GM23338 (cell line): ENCODE data around the gene LRRC73. TPM values are rescaled to one million over a fixed set of nuclear protein-coding genes. Genes with fewer than 3 reads are reported as not detected.

ENCODE experiments used
- ATAC-seq: fragments of 200-7000 bp; cut with Tn5 transposase; 3 replicates; pipeline ENCODE4 v1.9.1; 2020
- DNase-seq: peaks from one replicate; pipeline ENCODE4 v3.0.0-alpha.2; 2015; ENCODE audit warnings: low spot score
- H2AFZ ChIP-seq: fragments of 200-600 bp; sonication (generic); 2 replicates; pipeline ENCODE4 v1.8.0; 2016; ENCODE audit warnings: antibody characterized with exemption, mild to moderate bottlenecking, moderate library complexity
- H3F3A ChIP-seq: fragments of 200-600 bp; sonication (generic); replicated peaks from 2 replicates; pipeline ENCODE4 v1.8.0; 2017; ENCODE audit warnings: antibody characterized with exemption, mixed run types, low read depth
- H3K27ac ChIP-seq: fragments of 200-600 bp; sonication (generic); 2 replicates; pipeline ENCODE4 v1.6.1; 2016; ENCODE audit warnings: low read depth
- H3K27me3 ChIP-seq: fragments of 200-600 bp; sonication (generic); 2 replicates; pipeline ENCODE4 v1.8.0; 2016; ENCODE audit warnings: mild to moderate bottlenecking, mixed run types, moderate library complexity; ENCODE audit not compliant: insufficient read depth
- H3K36me3 ChIP-seq: fragments of 200-600 bp; sonication (generic); 2 replicates; pipeline ENCODE4 v1.8.0; 2016; ENCODE audit warnings: mild to moderate bottlenecking; ENCODE audit not compliant: insufficient read depth
- H3K4me1 ChIP-seq: fragments of 200-600 bp; sonication (generic); 2 replicates; pipeline ENCODE4 v1.8.0; 2016; ENCODE audit warnings: mild to moderate bottlenecking, moderate library complexity; ENCODE audit not compliant: insufficient read depth
- H3K4me2 ChIP-seq: fragments of 200-600 bp; sonication (generic); 2 replicates; pipeline ENCODE4 v1.7.1; 2017; ENCODE audit warnings: mixed run types
- H3K4me3 ChIP-seq: fragments of 200-600 bp; sonication (generic); 2 replicates; pipeline ENCODE4 v1.6.1; 2016; ENCODE audit warnings: mixed run types
- H3K79me2 ChIP-seq: fragments of 200-600 bp; sonication (generic); replicated peaks from 2 replicates; pipeline ENCODE4 v1.8.0; 2017; ENCODE audit warnings: mild to moderate bottlenecking; ENCODE audit not compliant: insufficient read depth
- H3K9me2 ChIP-seq: fragments of 200-600 bp; sonication (generic); 2 replicates; pipeline ENCODE4 v1.8.0; 2017; ENCODE audit not compliant: insufficient read depth
- H4K20me1 ChIP-seq: fragments of 200-600 bp; sonication (generic); replicated peaks from 2 replicates; pipeline ENCODE4 v1.8.0; 2017; ENCODE audit warnings: mild to moderate bottlenecking; ENCODE audit not compliant: insufficient read depth
- H3K27ac Mint-ChIP-seq: 2 replicates; pipeline ENCODE4 v1.8.0; 2020; ENCODE audit warnings: inconsistent platforms, mild to moderate bottlenecking, moderate library complexity, mixed read lengths
- H3K27me3 Mint-ChIP-seq: 3 replicates; pipeline ENCODE4 v1.8.0; 2022; ENCODE audit warnings: low read depth, mild to moderate bottlenecking, moderate library complexity, mixed read lengths, inconsistent platforms; ENCODE audit not compliant: insufficient read depth, poor library complexity
- H3K36me3 Mint-ChIP-seq: 3 replicates; pipeline ENCODE4 v1.8.0; 2021; ENCODE audit warnings: low read depth, mild to moderate bottlenecking, inconsistent platforms, moderate library complexity, mixed read lengths
- H3K4me1 Mint-ChIP-seq: 3 replicates; pipeline ENCODE4 v1.8.0; 2020; ENCODE audit warnings: mild to moderate bottlenecking, inconsistent platforms, mixed read lengths
- H3K4me3 Mint-ChIP-seq: 3 replicates; pipeline ENCODE4 v1.8.0; 2021; ENCODE audit warnings: moderate library complexity, mild to moderate bottlenecking, inconsistent platforms, mixed read lengths
- H3K9me3 Mint-ChIP-seq: 3 replicates; pipeline ENCODE4 v1.8.0; 2020; ENCODE audit warnings: moderate library complexity, mild to moderate bottlenecking, inconsistent platforms, mixed read lengths
- CREB1 ChIP-seq: fragments of 250-450 bp; sonication (Bioruptor Pico); IDR thresholded peaks from 2 replicates; pipeline ENCODE4 v1.5.0; 2020; ENCODE audit warnings: low read depth, mild to moderate bottlenecking, moderate library complexity
- EZH2 ChIP-seq: fragments of 200-600 bp; sonication (generic); IDR thresholded peaks from one replicate; pipeline ENCODE4 v1.8.0; 2017; ENCODE audit warnings: antibody characterized with exemption, mild to moderate bottlenecking, low read depth; ENCODE audit not compliant: unreplicated experiment
- EZH2phosphoT487 ChIP-seq: fragments of 200-600 bp; sonication (generic); IDR thresholded peaks from one replicate; pipeline ENCODE4 v1.8.1; 2018; ENCODE audit warnings: antibody characterized with exemption; ENCODE audit not compliant: unreplicated experiment
- STAT1 ChIP-seq: IDR thresholded peaks from one replicate; pipeline ENCODE4 v1.6.1; 2016; ENCODE audit warnings: antibody characterized with exemption; ENCODE audit not compliant: unreplicated experiment
- ZNF331 ChIP-seq: fragments of 250-450 bp; sonication (Bioruptor Pico); IDR thresholded peaks from 2 replicates; pipeline ENCODE4 v1.5.0; 2020; ENCODE audit warnings: low read depth, mild to moderate bottlenecking, moderate library complexity
- polyA plus RNA-seq: library from polyadenylated mRNA; unstranded; fragments of >200 nt; fragmentation: Nextera tagmentation; extraction: Ambion mirVana; gene quantifications from 2 replicates; pipeline ENCODE4 v1.2.1, GENCODE V29; 2016
- total RNA-seq: library from RNA; depleted of rRNA; stranded (reverse); fragments of >200 nt; shearing (Covaris generic); gene quantifications from 2 replicates; pipeline ENCODE4 v1.2.3, GENCODE V29; 2014
- TF ChIP-seq, protein P1 (sequence below), 2 experiments: fragments of 200-600 bp in 1 of 2; sonication (generic) in 1 of 2; conservative IDR thresholded peaks; 2 replicates each; pipeline versions ENCODE4 v1.5.1 to v1.6.1; 2016 to 2017; ENCODE audit warnings: antibody characterized with exemption in 2 of 2, low read depth in 2 of 2, mild to moderate bottlenecking in 2 of 2, moderate library complexity in 1 of 2
- TF ChIP-seq, protein P2 (sequence below): IDR thresholded peaks from 2 replicates; pipeline ENCODE4 v1.6.1; 2016; ENCODE audit warnings: antibody characterized with exemption
- TF ChIP-seq, protein P3 (sequence below): fragments of 250-450 bp; sonication (Bioruptor Pico); IDR thresholded peaks from 2 replicates; pipeline ENCODE4 v1.5.0; 2020; ENCODE audit warnings: mild to moderate bottlenecking, moderate library complexity

Gene LRRC73
- total and polyA plus RNA-seq, 2 experiments from 2014 or later, result 0.26 to 0.59 TPM

DNA sequence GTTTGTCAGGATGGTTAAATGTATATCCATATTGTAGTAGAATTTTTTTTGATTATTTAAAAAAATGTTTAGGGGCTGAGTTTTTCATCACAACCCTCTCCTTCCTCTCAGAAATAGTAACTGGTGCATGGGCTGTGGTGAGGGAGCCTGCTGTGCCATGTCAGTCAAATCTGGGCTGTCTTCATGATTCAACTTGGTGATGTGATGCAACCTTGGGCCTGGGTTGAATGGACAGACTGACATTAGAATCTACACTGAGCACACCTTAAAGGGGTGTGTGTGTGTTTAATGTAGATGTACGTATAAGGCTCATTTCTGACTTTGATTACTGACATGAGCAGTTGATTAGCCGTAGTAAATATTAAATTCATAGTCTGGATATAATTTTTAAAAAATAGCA, 29.1 kb downstream of the LRRC73 start:
- no peaks in the 10 kb centered on the region for H3K9me3 Mint-ChIP-seq
- Histone ChIP-seq H2AFZ (no peak overlapping the region), H3K4me2 (peak overlapping the region; percentile 17; the same call in 1 of the 2 replicates), H3K4me1 (peaks cover 45% of the 10 kb centered on the region), H3F3A (no peaks in the 10 kb centered on the region), H4K20me1 (peaks cover 19% of the 10 kb centered on the region), H3K79me2 (peaks cover 82% of the 10 kb centered on the region), H3K4me3 (no peak overlapping the region), H3K27ac (0 out of 2 replicates have a peak overlapping the region, but pooled peaks have one; percentile 70), H3K36me3 (no peaks in the 10 kb centered on the region), H3K9me2 (no peaks in the 10 kb centered on the region), H3K27me3 (no peaks in the 10 kb centered on the region)
- H3K27me3 Mint-ChIP-seq, result peaks cover 5% of the 10 kb centered on the region
- H3K27ac Mint-ChIP-seq, result peak overlapping the region; percentile 84
- TF ChIP-seq ZNF331 (CRISPR knock-in tag) (no peak), EZH2phosphoT487 (no peak), STAT1 (no peak), CREB1 (CRISPR knock-in tag) (no peak), EZH2 (no peak)
- TF ChIP-seq, protein P1, sequence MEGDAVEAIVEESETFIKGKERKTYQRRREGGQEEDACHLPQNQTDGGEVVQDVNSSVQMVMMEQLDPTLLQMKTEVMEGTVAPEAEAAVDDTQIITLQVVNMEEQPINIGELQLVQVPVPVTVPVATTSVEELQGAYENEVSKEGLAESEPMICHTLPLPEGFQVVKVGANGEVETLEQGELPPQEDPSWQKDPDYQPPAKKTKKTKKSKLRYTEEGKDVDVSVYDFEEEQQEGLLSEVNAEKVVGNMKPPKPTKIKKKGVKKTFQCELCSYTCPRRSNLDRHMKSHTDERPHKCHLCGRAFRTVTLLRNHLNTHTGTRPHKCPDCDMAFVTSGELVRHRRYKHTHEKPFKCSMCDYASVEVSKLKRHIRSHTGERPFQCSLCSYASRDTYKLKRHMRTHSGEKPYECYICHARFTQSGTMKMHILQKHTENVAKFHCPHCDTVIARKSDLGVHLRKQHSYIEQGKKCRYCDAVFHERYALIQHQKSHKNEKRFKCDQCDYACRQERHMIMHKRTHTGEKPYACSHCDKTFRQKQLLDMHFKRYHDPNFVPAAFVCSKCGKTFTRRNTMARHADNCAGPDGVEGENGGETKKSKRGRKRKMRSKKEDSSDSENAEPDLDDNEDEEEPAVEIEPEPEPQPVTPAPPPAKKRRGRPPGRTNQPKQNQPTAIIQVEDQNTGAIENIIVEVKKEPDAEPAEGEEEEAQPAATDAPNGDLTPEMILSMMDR (conservative IDR thresholded peaks at IDR 0.05; ENCODE audit: low read depth in 2 of 2), result no peak
- TF ChIP-seq, protein P2, sequence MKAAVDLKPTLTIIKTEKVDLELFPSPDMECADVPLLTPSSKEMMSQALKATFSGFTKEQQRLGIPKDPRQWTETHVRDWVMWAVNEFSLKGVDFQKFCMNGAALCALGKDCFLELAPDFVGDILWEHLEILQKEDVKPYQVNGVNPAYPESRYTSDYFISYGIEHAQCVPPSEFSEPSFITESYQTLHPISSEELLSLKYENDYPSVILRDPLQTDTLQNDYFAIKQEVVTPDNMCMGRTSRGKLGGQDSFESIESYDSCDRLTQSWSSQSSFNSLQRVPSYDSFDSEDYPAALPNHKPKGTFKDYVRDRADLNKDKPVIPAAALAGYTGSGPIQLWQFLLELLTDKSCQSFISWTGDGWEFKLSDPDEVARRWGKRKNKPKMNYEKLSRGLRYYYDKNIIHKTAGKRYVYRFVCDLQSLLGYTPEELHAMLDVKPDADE, result no peak
- TF ChIP-seq, protein P3, sequence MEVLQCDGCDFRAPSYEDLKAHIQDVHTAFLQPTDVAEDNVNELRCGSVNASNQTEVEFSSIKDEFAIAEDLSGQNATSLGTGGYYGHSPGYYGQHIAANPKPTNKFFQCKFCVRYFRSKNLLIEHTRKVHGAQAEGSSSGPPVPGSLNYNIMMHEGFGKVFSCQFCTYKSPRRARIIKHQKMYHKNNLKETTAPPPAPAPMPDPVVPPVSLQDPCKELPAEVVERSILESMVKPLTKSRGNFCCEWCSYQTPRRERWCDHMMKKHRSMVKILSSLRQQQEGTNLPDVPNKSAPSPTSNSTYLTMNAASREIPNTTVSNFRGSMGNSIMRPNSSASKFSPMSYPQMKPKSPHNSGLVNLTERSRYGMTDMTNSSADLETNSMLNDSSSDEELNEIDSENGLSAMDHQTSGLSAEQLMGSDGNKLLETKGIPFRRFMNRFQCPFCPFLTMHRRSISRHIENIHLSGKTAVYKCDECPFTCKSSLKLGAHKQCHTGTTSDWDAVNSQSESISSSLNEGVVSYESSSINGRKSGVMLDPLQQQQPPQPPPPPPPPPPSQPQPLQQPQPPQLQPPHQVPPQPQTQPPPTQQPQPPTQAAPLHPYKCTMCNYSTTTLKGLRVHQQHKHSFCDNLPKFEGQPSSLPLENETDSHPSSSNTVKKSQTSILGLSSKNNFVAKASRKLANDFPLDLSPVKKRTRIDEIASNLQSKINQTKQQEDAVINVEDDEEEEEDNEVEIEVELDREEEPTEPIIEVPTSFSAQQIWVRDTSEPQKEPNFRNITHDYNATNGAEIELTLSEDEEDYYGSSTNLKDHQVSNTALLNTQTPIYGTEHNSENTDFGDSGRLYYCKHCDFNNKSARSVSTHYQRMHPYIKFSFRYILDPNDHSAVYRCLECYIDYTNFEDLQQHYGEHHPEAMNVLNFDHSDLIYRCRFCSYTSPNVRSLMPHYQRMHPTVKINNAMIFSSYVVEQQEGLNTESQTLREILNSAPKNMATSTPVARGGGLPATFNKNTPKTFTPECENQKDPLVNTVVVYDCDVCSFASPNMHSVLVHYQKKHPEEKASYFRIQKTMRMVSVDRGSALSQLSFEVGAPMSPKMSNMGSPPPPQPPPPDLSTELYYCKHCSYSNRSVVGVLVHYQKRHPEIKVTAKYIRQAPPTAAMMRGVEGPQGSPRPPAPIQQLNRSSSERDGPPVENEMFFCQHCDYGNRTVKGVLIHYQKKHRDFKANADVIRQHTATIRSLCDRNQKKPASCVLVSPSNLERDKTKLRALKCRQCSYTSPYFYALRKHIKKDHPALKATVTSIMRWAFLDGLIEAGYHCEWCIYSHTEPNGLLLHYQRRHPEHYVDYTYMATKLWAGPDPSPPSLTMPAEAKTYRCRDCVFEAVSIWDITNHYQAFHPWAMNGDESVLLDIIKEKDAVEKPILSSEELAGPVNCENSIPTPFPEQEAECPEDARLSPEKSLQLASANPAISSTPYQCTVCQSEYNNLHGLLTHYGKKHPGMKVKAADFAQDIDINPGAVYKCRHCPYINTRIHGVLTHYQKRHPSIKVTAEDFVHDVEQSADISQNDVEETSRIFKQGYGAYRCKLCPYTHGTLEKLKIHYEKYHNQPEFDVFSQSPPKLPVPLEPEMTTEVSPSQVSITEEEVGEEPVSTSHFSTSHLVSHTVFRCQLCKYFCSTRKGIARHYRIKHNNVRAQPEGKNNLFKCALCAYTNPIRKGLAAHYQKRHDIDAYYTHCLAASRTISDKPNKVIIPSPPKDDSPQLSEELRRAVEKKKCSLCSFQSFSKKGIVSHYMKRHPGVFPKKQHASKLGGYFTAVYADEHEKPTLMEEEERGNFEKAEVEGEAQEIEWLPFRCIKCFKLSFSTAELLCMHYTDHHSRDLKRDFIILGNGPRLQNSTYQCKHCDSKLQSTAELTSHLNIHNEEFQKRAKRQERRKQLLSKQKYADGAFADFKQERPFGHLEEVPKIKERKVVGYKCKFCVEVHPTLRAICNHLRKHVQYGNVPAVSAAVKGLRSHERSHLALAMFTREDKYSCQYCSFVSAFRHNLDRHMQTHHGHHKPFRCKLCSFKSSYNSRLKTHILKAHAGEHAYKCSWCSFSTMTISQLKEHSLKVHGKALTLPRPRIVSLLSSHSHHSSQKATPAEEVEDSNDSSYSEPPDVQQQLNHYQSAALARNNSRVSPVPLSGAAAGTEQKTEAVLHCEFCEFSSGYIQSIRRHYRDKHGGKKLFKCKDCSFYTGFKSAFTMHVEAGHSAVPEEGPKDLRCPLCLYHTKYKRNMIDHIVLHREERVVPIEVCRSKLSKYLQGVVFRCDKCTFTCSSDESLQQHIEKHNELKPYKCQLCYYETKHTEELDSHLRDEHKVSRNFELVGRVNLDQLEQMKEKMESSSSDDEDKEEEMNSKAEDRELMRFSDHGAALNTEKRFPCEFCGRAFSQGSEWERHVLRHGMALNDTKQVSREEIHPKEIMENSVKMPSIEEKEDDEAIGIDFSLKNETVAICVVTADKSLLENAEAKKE (CRISPR knock-in tag), result no peak
- H3K4me1 Mint-ChIP-seq, result peaks cover 50% of the 10 kb centered on the region
- ATAC-seq, result no peak
- peaks cover 6% of the 10 kb centered on the region for H3K36me3 Mint-ChIP-seq
- H3K4me3 Mint-ChIP-seq, result 0 out of 3 replicates have a peak overlapping the region, but pooled peaks have one; percentile 5
- no peak for DNase-seq
